Posterior vena cava (tissue), 2 donors: ENCODE results near the gene XPC. TPM values are rescaled to one million over a fixed set of nuclear protein-coding genes. Genes with fewer than 3 reads are reported as not detected.
A peak's percentile ranks its signal among the peaks of the same experiment; 100 is the strongest.
"Not testable (repeated sequence)": the region's sequence is repeated elsewhere in the genome, so short reads cannot be mapped to it uniquely, and the experiment has no call there.

Experiments
- DNase-seq: peaks from one replicate; pipeline ENCODE4 v3.0.0-alpha.2; 2020; ENCODE audit warnings: low spot score
- intact Hi-C, 2 donors: fragments of 100-400 bp; cut with DNase I; formaldehyde crosslinking; loops; one replicate each; pipeline versions ENCODE4 v1.14.1 to v1.14.2; 2022 to 2023
- long read RNA-seq, 2 donors: library from polyadenylated mRNA; unstranded; transcript quantifications; one replicate each; pipeline ENCODE4 v2.0.0, GENCODE V29; 2020 to 2021
- total RNA-seq, 2 donors: library from RNA; stranded (reverse); fragmentation: NEBNext Ultra II Directional; extraction: Animal tissue kit (Norgen Biotek cat#: 25700); gene quantifications; one replicate each; pipeline ENCODE4 v1.2.1, GENCODE V29; 2021
- donor health status: DM: yes; HTN: yes; CAD: no.
- donor health status: DM: yes; HTN: yes; CAD: no.

The XPC gene
- total RNA-seq = 10 to 100 TPM; 19.8 to 24.0 TPM
- long read RNA-seq, donor 1, partial matches to known transcripts = 7 of 14 reads
- long read RNA-seq, donor 1, other reads (novel, unspliced or antisense) = 3 of 14 reads
- long read RNA-seq, donor 2, partial matches to known transcripts = 7 of 13 reads
- long read RNA-seq, donor 2, other reads (novel, unspliced or antisense) = 3 of 13 reads

GRCh38 chr3:14178247-14179113 is at the start of gene XPC, which contains the start of gene LSM3:
Gene XPC (minus strand): TSS chr3:14178601. CDS start chr3:14178568, 33 bp downstream.
Gene LSM3 (plus strand): TSS chr3:14178817. CDS start chr3:14178861, 44 bp downstream.
- intact Hi-C loops = loop anchor here (2.0 to 10.0 kb wide), 2 partner anchors 54 kb away; partner anchors contain the start of genes CHCHD4 (in 2 of the 2) and TMEM43 (in 2 of the 2)
- DNase-seq = peak; percentile 99

GRCh38 chr3:14227856-14228255 is 49.5 kb upstream of the XPC start:
- intact Hi-C loops = loop anchor here in 1 of 2 donors (5.0 kb wide), 1 partner anchor 586 kb away; no protein-coding TSS in a partner anchor

GRCh38 chr3:14226351-14226750 is 48.0 kb upstream of the XPC start:
- DNase-seq = not testable (repeated sequence)
- intact Hi-C loops = loop anchor here in 1 of 2 donors (5.0 kb wide), 1 partner anchor 584 kb away; no protein-coding TSS in a partner anchor

More at GRCh38 chr3:14227856-14228255, 49.5 kb upstream of the XPC start:
- no peak for DNase-seq

- no peak for DNase-seq
- intact Hi-C loops = loop anchor here in 1 of 2 donors (5.0 kb wide), 1 partner anchor 583 kb away; no protein-coding TSS in a partner anchor
Measured at GRCh38 chr3:14225421-14225820, 47.0 kb upstream of the XPC start.

- intact Hi-C loops = loop anchor here in 1 of 2 donors (5.0 kb wide), 1 partner anchor 583 kb away; no protein-coding TSS in a partner anchor
- no peak for DNase-seq
Measured at GRCh38 chr3:14224895-14225294, 46.5 kb upstream of the XPC start.

GRCh38 chr3:14223595-14223994 is 45.2 kb upstream of the XPC start:
- no peak for DNase-seq

GRCh38 chr3:14222900-14223594 is 44.6 kb upstream of the XPC start:
- intact Hi-C loops = no loop called here
- no peak for DNase-seq

More at GRCh38 chr3:14223595-14223994, 45.2 kb upstream of the XPC start:
- intact Hi-C loops = no loop called here

- intact Hi-C loops = no loop called here
- no peak for DNase-seq
Measured at GRCh38 chr3:14222457-14222856, 44.1 kb upstream of the XPC start.

GRCh38 chr3:14221902-14222301 is 43.5 kb upstream of the XPC start:
- DNase-seq = no peak
- intact Hi-C loops = no loop called here

GRCh38 chr3:14220933-14221332 is 42.5 kb upstream of the XPC start:
- no peak for DNase-seq
- intact Hi-C loops = no loop called here

GRCh38 chr3:14218355-14218754 is 40.0 kb upstream of the XPC start:
- intact Hi-C loops = no loop called here
- no peak for DNase-seq

GRCh38 chr3:14216257-14217048 is 38.1 kb upstream of the XPC start:
- intact Hi-C loops = no loop called here
- DNase-seq = peak; percentile 89

GRCh38 chr3:14214764-14215163 is 36.4 kb upstream of the XPC start:
- no peak for DNase-seq
- intact Hi-C loops = no loop called here

GRCh38 chr3:14213066-14213774 is 34.8 kb upstream of the XPC start:
- intact Hi-C loops = no loop called here
- DNase-seq = no peak

GRCh38 chr3:14212032-14212431 is 33.6 kb upstream of the XPC start:
- intact Hi-C loops = no loop called here
- DNase-seq = no peak

GRCh38 chr3:14211621-14212020 is 33.2 kb upstream of the XPC start:
- intact Hi-C loops = no loop called here
- DNase-seq = no peak

GRCh38 chr3:14210843-14211594 is 32.6 kb upstream of the XPC start:
- DNase-seq = no peak
- intact Hi-C loops = no loop called here
